ENCODE measurements around the gene CERS2. TPM values are rescaled to one million over a fixed set of nuclear protein-coding genes. Genes with fewer than 3 reads are reported as not detected.
A peak's percentile ranks its signal among the peaks of the same experiment; 100 is the strongest.

CERS2 gene, protein sequence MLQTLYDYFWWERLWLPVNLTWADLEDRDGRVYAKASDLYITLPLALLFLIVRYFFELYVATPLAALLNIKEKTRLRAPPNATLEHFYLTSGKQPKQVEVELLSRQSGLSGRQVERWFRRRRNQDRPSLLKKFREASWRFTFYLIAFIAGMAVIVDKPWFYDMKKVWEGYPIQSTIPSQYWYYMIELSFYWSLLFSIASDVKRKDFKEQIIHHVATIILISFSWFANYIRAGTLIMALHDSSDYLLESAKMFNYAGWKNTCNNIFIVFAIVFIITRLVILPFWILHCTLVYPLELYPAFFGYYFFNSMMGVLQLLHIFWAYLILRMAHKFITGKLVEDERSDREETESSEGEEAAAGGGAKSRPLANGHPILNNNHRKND
- total RNA-seq (75.1 TPM), polyA plus RNA-seq (131 TPM)

DNA sequence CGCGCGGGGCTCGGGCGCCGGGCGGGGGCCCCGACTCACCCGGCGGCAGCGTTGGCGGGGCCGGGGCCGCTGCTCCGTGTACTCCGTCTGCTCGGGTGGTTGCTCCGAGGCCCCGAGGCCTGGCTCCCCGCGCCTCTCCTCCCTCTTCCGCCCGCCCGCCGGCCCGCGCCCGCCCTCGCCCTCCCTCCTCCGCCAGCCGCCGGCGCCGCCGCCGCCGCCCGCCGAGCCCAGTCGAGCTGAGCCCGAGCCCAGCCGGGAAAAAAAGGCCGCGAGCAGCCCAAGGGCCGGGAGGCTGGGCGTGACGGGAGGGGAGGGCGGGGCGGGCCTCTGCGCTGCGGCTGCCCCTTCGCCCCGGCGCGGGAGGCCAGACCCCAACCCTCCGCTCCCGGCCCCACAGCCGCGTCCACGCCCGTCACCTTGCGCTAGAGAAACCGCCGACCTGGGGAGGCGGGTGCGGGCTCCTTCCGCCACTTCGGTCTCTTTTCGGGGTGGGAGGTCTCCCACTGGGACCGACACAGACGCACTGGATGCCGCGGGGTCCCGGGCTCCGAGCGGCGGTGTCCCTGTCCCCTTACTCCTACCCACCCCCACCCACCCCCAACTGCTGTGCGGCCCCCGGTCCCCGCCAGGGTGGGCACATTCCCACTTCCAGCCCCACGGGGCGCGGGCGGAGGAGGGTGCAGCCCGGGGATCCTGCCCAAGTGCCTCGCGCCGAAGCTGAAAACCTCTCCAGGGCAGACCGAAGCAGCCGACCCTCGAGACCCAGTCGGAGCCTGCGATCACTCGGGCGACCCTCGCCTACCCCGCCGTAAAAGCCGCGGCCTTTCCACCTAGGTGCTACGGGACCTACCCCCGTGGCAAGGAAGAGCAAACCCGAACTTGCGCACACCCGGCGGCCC is at the start of gene CERS2:
CERS2 (minus strand) TSS at position 256 of the 899 bp plus-strand sequence. CDS start 5,745 bp downstream, outside the sequence.
- H3K4me3 ChIP-seq (ENCODE audit: low read depth, low read length) = peak within 1 kb of the TSS; percentile 89
- H3K27ac ChIP-seq (ENCODE audit: low read depth) = peak within 1 kb of the TSS; percentile 90
- H3K4me1 ChIP-seq (ENCODE audit: insufficient read depth) = peaks cover 4% of the 10 kb centered on the region
- H3K36me3 ChIP-seq (ENCODE audit: insufficient read depth) = no peaks in the 10 kb centered on the region
- DNase-seq (ENCODE audit: extremely low spot score) = peak; percentile 43
- 4% methylated on average over 106 of the region's 106 CpGs for WGBS

DNA sequence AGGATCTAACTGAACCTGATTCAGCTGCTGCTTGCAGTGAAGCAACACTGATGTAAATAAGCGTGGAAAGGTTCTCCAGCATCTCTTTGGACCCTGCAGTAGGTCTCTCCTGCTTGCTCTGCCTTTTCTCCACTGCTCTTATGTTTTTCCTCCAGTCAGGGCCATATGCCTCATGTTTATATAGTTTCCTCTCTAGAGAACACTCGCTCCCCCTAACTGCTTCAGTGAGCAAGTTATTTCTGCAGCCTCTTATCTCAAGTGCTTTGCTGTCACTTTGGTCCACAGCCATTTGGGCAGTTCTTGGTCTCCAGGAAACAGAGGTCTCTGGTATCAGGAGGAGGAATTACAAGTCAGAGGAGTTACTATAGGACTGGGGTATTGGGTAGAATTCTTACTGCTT is 38.9 kb upstream of the CERS2 start:
- no peak for DNase-seq (ENCODE audit: extremely low spot score)

DNA sequence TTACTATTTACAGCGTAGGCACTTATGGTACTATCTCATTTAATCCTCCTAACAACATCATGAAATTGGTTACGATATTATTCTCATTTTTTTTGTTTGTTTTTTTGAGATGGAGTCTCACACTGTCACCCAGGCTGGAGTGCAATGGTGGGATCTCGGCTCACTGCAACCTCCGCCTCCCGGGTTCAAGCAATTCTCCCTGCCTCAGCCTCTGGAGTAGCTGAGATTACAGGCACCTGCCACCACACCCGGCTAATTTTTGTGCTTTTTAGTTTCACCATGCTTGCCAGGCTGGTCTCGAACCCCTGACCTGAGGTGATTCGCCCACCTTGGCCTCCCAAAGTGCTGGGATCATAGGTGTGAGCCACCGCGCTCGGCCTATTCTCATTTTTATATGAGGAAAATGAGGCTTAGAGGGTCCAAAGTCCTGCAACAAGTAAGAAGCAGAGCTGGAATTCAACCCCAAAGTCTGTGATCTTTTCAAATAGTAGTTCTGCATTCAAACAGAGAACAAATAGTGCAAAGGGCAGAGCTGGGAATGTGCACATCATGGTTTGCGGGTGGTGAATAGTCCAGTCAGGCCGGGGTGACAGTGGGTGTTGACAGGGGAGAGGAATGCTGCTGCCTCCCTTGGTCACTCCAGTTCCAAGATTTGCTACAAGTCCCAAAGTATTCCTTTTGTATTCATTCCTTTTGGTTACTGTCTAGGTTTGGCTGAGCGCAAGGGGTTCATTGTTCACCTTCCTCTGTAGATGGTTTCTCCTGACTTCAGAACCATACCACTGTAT is 38.2 kb upstream of the CERS2 start:
- no peak for DNase-seq (ENCODE audit: extremely low spot score)
- Histone ChIP-seq H3K4me3 (ENCODE audit: low read depth, low read length) (no peak overlapping the region), H3K4me1 (ENCODE audit: insufficient read depth) (peaks cover 1% of the 10 kb centered on the region), H3K36me3 (ENCODE audit: insufficient read depth) (no peaks in the 10 kb centered on the region), H3K27ac (ENCODE audit: low read depth) (no peak overlapping the region)
- WGBS = 84% methylated on average over 14 of the region's 14 CpGs

More for the DNA sequence above, 38.9 kb upstream of the CERS2 start:
- H3K4me1 ChIP-seq (ENCODE audit: insufficient read depth) = peaks cover 1% of the 10 kb centered on the region
- 23% methylated on average over 2 of the region's 2 CpGs for WGBS
- peaks cover 3% of the 10 kb centered on the region for H3K36me3 ChIP-seq (ENCODE audit: insufficient read depth)
- H3K27ac ChIP-seq (ENCODE audit: low read depth) = no peak overlapping the region
- no peak overlapping the region for H3K4me3 ChIP-seq (ENCODE audit: low read depth, low read length)

DNA sequence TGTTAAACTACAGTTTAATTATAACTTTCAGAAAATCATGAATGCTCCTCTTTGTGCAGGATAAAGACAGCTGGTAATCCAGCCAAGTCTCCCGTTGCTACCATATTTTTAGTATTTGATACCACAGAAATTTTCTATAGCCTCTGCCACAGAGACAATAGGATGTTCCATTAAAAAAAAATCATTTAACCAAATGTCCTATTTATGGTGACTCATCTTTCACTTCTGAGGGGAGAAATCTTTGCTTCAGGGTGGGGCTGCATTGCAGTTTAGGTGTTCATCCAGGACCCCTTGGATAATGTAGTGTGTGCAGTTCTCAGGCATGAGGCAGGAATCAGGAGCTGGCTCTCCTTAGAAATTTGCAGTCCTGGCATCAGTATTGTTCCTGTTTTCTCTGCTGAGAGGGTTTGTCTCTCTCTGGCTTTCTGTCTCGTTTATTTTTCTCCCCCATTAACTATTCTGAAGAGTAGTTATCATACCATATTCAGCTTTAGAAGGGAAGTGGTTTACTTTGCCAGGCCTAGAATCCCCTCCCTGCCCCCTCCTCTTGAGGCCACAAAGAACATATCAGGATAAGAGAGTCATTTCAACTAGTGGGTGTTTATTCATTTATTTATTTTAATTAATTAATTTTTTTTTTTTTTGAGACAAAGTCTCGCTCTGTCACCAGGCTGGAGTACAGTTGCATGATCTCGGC is 36.7 kb upstream of the CERS2 start:
- Histone ChIP-seq H3K27ac (ENCODE audit: low read depth) (no peak overlapping the region), H3K36me3 (ENCODE audit: insufficient read depth) (no peaks in the 10 kb centered on the region), H3K4me3 (ENCODE audit: low read depth, low read length) (no peak overlapping the region), H3K4me1 (ENCODE audit: insufficient read depth) (peaks cover 1% of the 10 kb centered on the region)
- no peak for DNase-seq (ENCODE audit: extremely low spot score)
- 69% methylated on average over 4 of the region's 4 CpGs for WGBS

DNA sequence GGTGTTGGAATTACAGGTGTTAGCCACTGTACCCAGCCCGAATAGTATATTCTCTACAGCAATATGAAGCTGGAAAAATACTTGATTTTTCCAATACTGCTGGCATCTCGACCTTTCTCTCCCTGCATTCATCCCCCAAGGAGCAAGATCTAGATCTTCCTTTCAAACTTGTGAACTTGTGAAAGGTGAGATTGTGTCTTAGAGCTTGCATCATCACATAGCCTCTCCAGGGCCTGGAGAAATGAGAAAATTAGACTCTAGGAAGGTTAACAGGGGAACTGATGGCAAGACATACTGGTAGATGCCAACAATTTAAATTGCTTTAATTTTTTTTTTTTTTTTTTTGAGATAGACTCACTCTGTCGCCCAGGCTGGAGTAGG is 35.7 kb upstream of the CERS2 start:
- Histone ChIP-seq H3K27ac (ENCODE audit: low read depth) (no peak overlapping the region), H3K36me3 (ENCODE audit: insufficient read depth) (no peaks in the 10 kb centered on the region), H3K4me3 (ENCODE audit: low read depth, low read length) (no peak overlapping the region), H3K4me1 (ENCODE audit: insufficient read depth) (peaks cover 1% of the 10 kb centered on the region)
- no peak for DNase-seq (ENCODE audit: extremely low spot score)
- 90% methylated on average over 3 of the region's 3 CpGs for WGBS

DNA sequence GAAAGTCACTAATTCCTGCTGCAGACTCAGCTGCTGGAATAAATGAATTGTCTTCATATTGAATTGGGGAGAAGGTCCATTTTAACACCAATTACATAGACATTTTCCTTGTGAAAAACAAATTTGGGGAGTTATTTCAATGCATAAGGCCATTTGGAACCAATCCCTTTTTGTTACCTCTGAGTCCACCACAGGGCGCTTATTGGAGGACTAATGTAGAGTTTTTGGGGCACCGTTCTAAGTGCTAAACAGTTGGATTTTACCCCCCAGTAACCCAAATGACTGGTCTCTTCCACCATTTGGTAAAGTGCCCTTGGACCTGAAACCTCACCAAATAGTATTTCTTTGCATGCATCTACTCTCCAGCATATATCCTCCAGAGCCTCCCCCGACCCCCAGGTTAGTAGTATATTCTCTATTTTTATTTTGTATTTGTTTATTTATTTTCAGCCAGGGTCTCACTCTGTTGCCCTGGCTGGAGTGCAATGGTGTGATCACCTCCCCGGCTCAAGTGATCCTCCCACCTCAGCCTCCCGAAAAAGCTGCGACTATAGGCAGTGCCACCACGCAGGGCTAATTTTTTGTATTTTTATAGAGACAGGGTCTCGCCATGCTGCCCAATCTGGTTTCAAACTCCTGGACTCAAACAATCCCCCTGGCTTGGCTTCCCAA is 35.2 kb upstream of the CERS2 start:
- no peak for DNase-seq (ENCODE audit: extremely low spot score)
- no peak overlapping the region for H3K4me3 ChIP-seq (ENCODE audit: low read depth, low read length)
- 95% methylated on average over 8 of the region's 8 CpGs for WGBS
- H3K4me1 ChIP-seq (ENCODE audit: insufficient read depth) = peaks cover 1% of the 10 kb centered on the region
- H3K36me3 ChIP-seq (ENCODE audit: insufficient read depth) = no peaks in the 10 kb centered on the region
- H3K27ac ChIP-seq (ENCODE audit: low read depth) = no peak overlapping the region

DNA sequence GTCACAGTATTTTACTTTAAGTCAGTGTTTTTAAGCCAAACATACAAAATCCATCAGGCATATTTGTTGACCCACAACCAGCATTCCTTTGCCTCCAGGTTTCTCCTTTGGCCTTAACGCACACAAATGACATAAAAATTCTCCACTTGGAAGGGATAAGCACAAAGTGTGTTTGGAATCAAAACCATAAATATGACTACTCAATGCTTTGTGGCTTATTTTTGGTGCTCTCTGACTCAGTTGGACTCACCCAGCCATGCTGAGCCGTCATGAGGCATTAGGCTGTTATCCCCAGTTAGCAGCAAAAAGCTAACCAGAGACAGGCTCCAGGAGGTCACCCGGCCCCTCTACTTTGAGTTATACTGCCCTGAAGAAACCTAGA is 34.6 kb upstream of the CERS2 start:
- Histone ChIP-seq H3K4me3 (ENCODE audit: low read depth, low read length) (peak overlapping the region; percentile 66), H3K4me1 (ENCODE audit: insufficient read depth) (peaks cover 1% of the 10 kb centered on the region), H3K27ac (ENCODE audit: low read depth) (peak overlapping the region; percentile 73), H3K36me3 (ENCODE audit: insufficient read depth) (no peaks in the 10 kb centered on the region)
- WGBS = 32% methylated on average over 3 of the region's 3 CpGs
- DNase-seq (ENCODE audit: extremely low spot score) = no peak

DNA sequence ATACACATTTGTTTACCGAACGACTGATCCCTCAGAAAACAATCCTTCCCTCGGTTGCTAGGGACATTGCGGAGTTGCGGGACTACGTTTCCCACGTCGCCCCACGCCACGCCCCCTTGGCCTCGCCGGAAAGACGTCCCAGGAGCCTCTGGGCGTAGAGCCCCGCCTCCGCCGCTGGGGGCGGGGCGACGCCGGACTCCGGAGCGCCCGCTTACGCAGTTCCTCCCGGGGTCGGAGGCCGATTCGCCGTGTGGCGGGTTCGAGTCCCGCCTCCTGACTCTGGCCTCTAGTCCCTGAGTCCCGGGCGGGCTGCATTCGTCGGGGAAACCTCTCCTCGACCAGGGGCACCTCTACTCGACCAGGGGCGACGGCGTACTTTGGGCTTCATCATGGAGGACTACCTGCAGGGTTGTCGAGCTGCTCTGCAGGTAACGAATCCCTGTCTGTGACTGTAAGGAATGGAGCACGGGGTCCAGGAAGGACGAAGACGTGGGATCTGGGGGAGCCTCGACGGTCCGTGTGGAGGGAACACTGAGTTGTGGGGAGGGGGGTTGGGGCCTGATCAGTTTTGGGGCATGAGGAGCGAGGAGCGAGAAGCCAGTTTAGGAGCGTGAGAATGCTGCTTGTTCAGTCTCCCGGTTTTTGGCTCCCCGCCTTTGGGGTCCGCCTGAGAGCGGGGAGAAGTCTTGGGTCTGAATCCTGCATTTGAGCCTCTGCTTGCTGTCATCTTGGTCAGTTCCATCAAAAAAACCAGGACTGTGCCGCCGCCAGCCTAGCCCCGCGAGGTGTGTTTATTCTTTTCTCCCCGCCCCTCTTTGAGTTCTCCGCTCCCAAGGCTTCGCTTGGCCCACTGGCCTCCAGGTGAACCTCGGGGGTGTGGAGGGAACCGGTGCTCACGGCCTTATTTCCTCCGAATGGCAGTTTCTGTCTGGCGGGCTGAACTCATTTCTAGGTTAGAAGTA is 33.9 kb upstream of the CERS2 start, which contains the start of gene PRUNE1:
PRUNE1 (plus strand) TSS at position 206 of the 962 bp plus-strand sequence; CDS start at position 390, 184 bp downstream.
- under 1% methylated on average over 69 of the region's 69 CpGs for WGBS
- peaks cover 1% of the 10 kb centered on the region for H3K4me1 ChIP-seq (ENCODE audit: insufficient read depth)

DNA sequence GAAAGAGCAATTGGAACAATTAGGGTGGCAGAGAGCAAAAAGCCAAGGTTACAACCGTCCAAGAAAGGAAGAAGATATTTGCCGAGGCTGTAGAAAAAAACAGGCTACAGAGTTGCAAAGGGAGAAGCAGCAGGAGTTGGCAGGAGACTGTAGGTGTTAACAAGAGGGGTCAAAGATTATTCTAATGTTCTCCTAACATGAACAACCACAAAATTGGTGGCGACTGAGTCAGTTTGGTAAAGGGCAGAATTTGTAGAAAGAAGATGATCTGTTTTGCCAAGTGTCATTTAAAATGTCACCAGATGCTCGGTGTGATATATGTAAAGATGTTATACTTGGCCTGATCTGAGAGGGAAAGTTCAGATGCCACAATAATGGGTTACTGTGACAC is 33.2 kb upstream of the CERS2 start:
- no peak overlapping the region for H3K4me3 ChIP-seq (ENCODE audit: low read depth, low read length)
- 7% methylated on average over 4 of the region's 4 CpGs for WGBS
- no peak for DNase-seq (ENCODE audit: extremely low spot score)
- H3K27ac ChIP-seq (ENCODE audit: low read depth) = peak overlapping the region; percentile 89
- no peaks in the 10 kb centered on the region for H3K36me3 ChIP-seq (ENCODE audit: insufficient read depth)
- H3K4me1 ChIP-seq (ENCODE audit: insufficient read depth) = peaks cover 1% of the 10 kb centered on the region

More for the DNA sequence above, 33.9 kb upstream of the CERS2 start, which contains the start of gene PRUNE1:
- no peaks in the 10 kb centered on the region for H3K36me3 ChIP-seq (ENCODE audit: insufficient read depth)
- H3K4me3 ChIP-seq (ENCODE audit: low read depth, low read length) = peak within 1 kb of the TSS; percentile 66
- peak; percentile 92 for DNase-seq (ENCODE audit: extremely low spot score)
- peak within 1 kb of the TSS; percentile 89 for H3K27ac ChIP-seq (ENCODE audit: low read depth)

DNA sequence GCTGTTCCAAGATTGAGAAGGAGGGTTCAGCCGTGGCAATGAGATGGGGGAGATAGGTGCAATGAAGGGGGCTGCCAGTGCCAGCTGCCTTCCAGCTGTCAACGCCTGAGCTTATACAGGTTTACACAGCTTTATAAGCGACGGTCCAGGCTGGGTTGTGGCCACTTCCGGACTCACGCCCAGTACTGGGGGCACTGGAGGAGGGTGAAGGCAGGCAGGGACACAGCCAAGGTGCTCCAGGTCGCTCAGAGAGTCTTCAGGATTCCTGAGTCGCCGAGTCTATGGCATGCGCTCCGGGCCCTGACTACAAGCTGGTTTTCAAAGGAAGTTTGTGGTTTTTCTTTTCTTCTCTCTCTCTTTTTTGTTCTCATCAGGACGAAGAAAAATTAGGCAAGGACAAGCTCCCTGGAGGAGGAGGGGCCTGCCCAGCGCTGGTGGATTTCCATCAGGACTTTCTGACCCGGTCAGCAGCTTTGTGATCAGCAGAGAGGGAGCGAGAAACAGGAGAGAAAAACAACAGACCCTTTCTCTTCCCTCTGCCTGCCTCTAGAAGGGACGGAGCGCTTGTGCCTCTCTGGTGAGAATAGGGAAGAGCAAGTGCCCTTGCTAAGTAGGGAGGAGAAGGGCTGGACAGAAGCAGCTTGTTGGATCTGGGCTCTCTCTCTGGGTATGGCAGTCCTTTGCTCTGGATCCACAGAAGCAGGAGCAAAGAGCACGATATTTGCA is 31.9 kb upstream of the CERS2 start, which contains the start of gene MINDY1:
MINDY1 (minus strand) TSS at position 576 of the 726 bp plus-strand sequence. CDS start 4,285 bp downstream, outside the sequence.
- Histone ChIP-seq H3K36me3 (ENCODE audit: insufficient read depth) (no peaks in the 10 kb centered on the region), H3K4me3 (ENCODE audit: low read depth, low read length) (peak within 1 kb of the TSS; percentile 54), H3K4me1 (ENCODE audit: insufficient read depth) (peaks cover 1% of the 10 kb centered on the region), H3K27ac (ENCODE audit: low read depth) (peak within 1 kb of the TSS; percentile 89)
- DNase-seq (ENCODE audit: extremely low spot score) = peak; percentile 83
- under 1% methylated on average over 18 of the region's 18 CpGs for WGBS
